K562 (cell line): ENCODE measurements around the gene ARHGEF4. TPM values are rescaled to one million over a fixed set of nuclear protein-coding genes. Genes with fewer than 3 reads are reported as not detected.

Experiments
- ATAC-seq: fragments of 200-7000 bp; cut with Tn5 transposase; 3 replicates; pipeline ENCODE4 v1.9.1; 2020; ENCODE audit warnings: moderate library complexity
- BruUV-seq: library from RNA; stranded (reverse); fragments of 400-500 nt; replicated peaks from 2 replicates; lab custom pipeline; 2021; lab: Mats Ljungman, UMichigan
- CTCF ChIA-PET: fragments of 300-600 bp; formaldehyde crosslinking; extraction: SDS; loops from one replicate; lab custom pipeline; 2021; ENCODE audit warnings: low intra/inter-chr PET ratio; lab: Yijun Ruan, JAX
- POLR2A ChIA-PET: fragments of 300-600, 350-650 bp; sonication (Branson Sonifier 250); formaldehyde crosslinking; extraction: SDS; loops from one replicate; lab custom pipeline; 2021; ENCODE audit warnings: antibody characterized with exemption, inconsistent platforms; lab: Yijun Ruan, JAX
- DNase-seq, 4 experiments: peaks; one replicate each; pipeline versions ENCODE4 v3.0.0 to v3.0.0-alpha.2; 2011 to 2018; ENCODE audit warnings: low spot score in 3 of 4, mixed read lengths in 3 of 4; ENCODE audit errors: extremely low read depth in 1 of 4
- FAIRE-seq: peaks from 2 replicates; lab custom pipeline; 2011; peaks lifted over from hg19 to GRCh38; lab: Jason Lieb, UNC
- H2AFZ ChIP-seq: 2 replicates; pipeline ENCODE4 v1.6.0; 2011; ENCODE audit warnings: low read depth, low read length, control low read depth, inconsistent platforms
- H3K27ac ChIP-seq: fragments of 200-600 bp; 3 replicates; pipeline ENCODE4 v1.8.0; 2011; ENCODE audit warnings: low read depth, mild to moderate bottlenecking, control low read depth, inconsistent platforms, low read length, moderate library complexity, mixed read lengths; ENCODE audit errors: extremely low read depth
- H3K27me3 ChIP-seq, 2 experiments: fragments of 300-600 bp in 1 of 2; 2 replicates in 1 of 2; 3 replicates in 1 of 2; pipeline versions ENCODE4 v1.6.0 to v1.8.0; 2011; ENCODE audit warnings: inconsistent platforms in 2 of 2, low read length in 2 of 2, mild to moderate bottlenecking in 1 of 2, mixed read lengths in 1 of 2, moderate library complexity in 1 of 2; ENCODE audit not compliant: control insufficient read depth in 2 of 2, insufficient read depth in 2 of 2
- H3K36me3 ChIP-seq: fragments of 300-600 bp; 3 replicates; pipeline ENCODE4 v1.8.0; 2011; ENCODE audit warnings: mild to moderate bottlenecking, low read length, inconsistent platforms; ENCODE audit not compliant: control insufficient read depth, insufficient read depth
- H3K4me1 ChIP-seq, 2 experiments: fragments of 200-600 bp in 1 of 2; replicated peaks in 1 of 2; 2 replicates in 1 of 2; 3 replicates in 1 of 2; pipeline versions ENCODE4 v1.5.1 to v1.8.0; 2011; ENCODE audit warnings: inconsistent platforms in 2 of 2, low read length in 2 of 2, mild to moderate bottlenecking in 1 of 2, mixed read lengths in 1 of 2, moderate library complexity in 1 of 2; ENCODE audit not compliant: control insufficient read depth in 2 of 2, insufficient read depth in 2 of 2
- H3K4me2 ChIP-seq: 2 replicates; pipeline ENCODE4 v1.6.1; 2011; ENCODE audit warnings: low read length, control low read depth, inconsistent platforms, mixed read lengths; ENCODE audit not compliant: insufficient read depth
- H3K4me3 ChIP-seq: fragments of 200-600 bp; sonication (generic), shearing (Covaris generic); 2 replicates; pipeline ENCODE4 v1.5.1; 2016; ENCODE audit warnings: control low read depth, inconsistent platforms
- H3K79me2 ChIP-seq: fragments of 200-600 bp; 3 replicates; pipeline ENCODE4 v1.8.0; 2011; ENCODE audit warnings: low read length, inconsistent platforms; ENCODE audit not compliant: control insufficient read depth, insufficient read depth
- H3K9ac ChIP-seq, 2 experiments: 2 replicates each; pipeline versions ENCODE4 v1.6.0 to v1.6.1; 2011; ENCODE audit warnings: low read depth in 2 of 2, low read length in 2 of 2, control low read depth in 1 of 2, inconsistent platforms in 1 of 2, mild to moderate bottlenecking in 1 of 2, mixed read lengths in 1 of 2; ENCODE audit not compliant: insufficient read depth in 1 of 2
- H3K9me1 ChIP-seq: one replicate; pipeline ENCODE4 v1.6.0; 2011; ENCODE audit warnings: inconsistent platforms, mild to moderate bottlenecking, low read length, moderate library complexity; ENCODE audit not compliant: control insufficient read depth, insufficient read depth
- H3K9me3 ChIP-seq: replicated peaks from 2 replicates; pipeline ENCODE4 v1.5.1; 2011; ENCODE audit warnings: low read depth, low read length, inconsistent platforms; ENCODE audit not compliant: control insufficient read depth, insufficient read depth
- H4K20me1 ChIP-seq: replicated peaks from 2 replicates; pipeline ENCODE4 v1.6.1; 2011; ENCODE audit warnings: low read length, inconsistent platforms, mixed read lengths; ENCODE audit not compliant: control insufficient read depth, insufficient read depth
- HLTF ChIP-seq: fragments of 450-650 bp; IDR thresholded peaks from 2 replicates; pipeline ENCODE4 v1.6.1; 2016
- KLF1 ChIP-seq: fragments of 450-650 bp; IDR thresholded peaks from 2 replicates; pipeline ENCODE4 v1.6.1; 2016; ENCODE audit warnings: missing genetic modification characterization, missing compliant biosample characterization
- NCOA1 ChIP-seq: fragments of 450-650 bp; IDR thresholded peaks from 2 replicates; pipeline ENCODE4 v1.6.1; 2016; ENCODE audit warnings: low read depth
- SMAD4 ChIP-seq: fragments of 250-450 bp; sonication (Bioruptor Pico); conservative IDR thresholded peaks from 2 replicates; pipeline ENCODE4 v1.8.0; 2021; ENCODE audit warnings: inconsistent platforms, mild to moderate bottlenecking, moderate library complexity
- SRSF3 ChIP-seq: fragments of 200-400 bp; formaldehyde crosslinking; IDR thresholded peaks from 2 replicates; pipeline ENCODE4 v1.6.1; 2016; ENCODE audit warnings: mild to moderate bottlenecking, low read length, moderate library complexity; ENCODE audit not compliant: insufficient read depth
- TAL1 ChIP-seq: fragments of 450-650 bp; IDR thresholded peaks from 2 replicates; pipeline ENCODE4 v1.6.1; 2016; ENCODE audit warnings: mild to moderate bottlenecking
- ZC3H4 ChIP-seq: sonication (generic); formaldehyde crosslinking; IDR thresholded peaks from 2 replicates; pipeline ENCODE4 v1.9.0; 2021; ENCODE audit warnings: missing genetic modification reagents, borderline replicate concordance
- ZNF121 ChIP-seq: sonication (generic); formaldehyde crosslinking; conservative IDR thresholded peaks from 2 replicates; pipeline ENCODE4 v1.8.0; 2022; ENCODE audit warnings: missing genetic modification reagents
- ZNF175 ChIP-seq: fragments of 200-800 bp; sonication (Bioruptor generic); IDR thresholded peaks from 2 replicates; pipeline ENCODE4 v1.6.1; 2016; ENCODE audit warnings: low read depth, mild to moderate bottlenecking, missing genetic modification characterization, missing compliant biosample characterization
- ZNF644 ChIP-seq: fragments of 200-800 bp; sonication (Bioruptor generic); IDR thresholded peaks from 2 replicates; pipeline ENCODE4 v1.6.1; 2016; ENCODE audit warnings: low read depth, missing genetic modification characterization, missing compliant biosample characterization
- WGBS: fragments of 100-300 bp; shearing (Covaris generic); methylation state at CpG from one replicate; pipeline ENCODE4 v1.1.6; 2016; ENCODE audit warnings: low coverage, mixed read lengths; ENCODE audit not compliant: insufficient coverage; ENCODE audit errors: missing lambda C conversion rate; 5-methylcytosine and 5-hydroxymethylcytosine counted together
- in situ Hi-C: fragments of 300-500 bp; cut with MboI; formaldehyde crosslinking; loops from 4 replicates; pipeline ENCODE4 v1.15.0; 2018; ENCODE audit warnings: inconsistent platforms, mixed read lengths
- intact Hi-C: fragments of 100-400 bp; cut with micrococcal nuclease; formaldehyde crosslinking; loops from 2 replicates; pipeline ENCODE4 v1.14.2; 2022
- polyA plus RNA-seq, 8 experiments: library from polyadenylated mRNA; depleted of rRNA in 4 of 8; stranded (reverse) in 5 of 8; unstranded in 3 of 8; fragments of >200 nt; fragmentation: Nextera tagmentation in 2 of 8; fragmentation: Illumina TruSeq in 1 of 8; extraction: Ambion mirVana in 2 of 8; extraction: Trizol in 1 of 8; gene quantifications; 2 replicates each; pipeline versions ENCODE4 v1.2.1 to v1.2.3, GENCODE V29; 2011 to 2014; ENCODE audit warnings: inconsistent platforms in 1 of 8, missing spikeins in 1 of 8
- total RNA-seq, 7 experiments: library from RNA; depleted of rRNA in 6 of 7; stranded (reverse); fragments of >200 nt in 6 of 7; fragmentation: Illumina TruSeq in 2 of 7; extraction: Trizol in 2 of 7; gene quantifications; 2 replicates each; pipeline versions ENCODE4 v1.2.1 to v1.2.3, GENCODE V29; 2011 to 2021; ENCODE audit warnings: low replicate concordance in 1 of 7
- TF ChIP-seq, protein P1 (sequence below): sonication (generic); formaldehyde crosslinking; IDR thresholded peaks from 2 replicates; pipeline ENCODE4 v1.8.1; 2023; ENCODE audit warnings: mild to moderate bottlenecking, missing genetic modification reagents
- TF ChIP-seq, protein P2 (sequence below): fragments of 250-450 bp; sonication (Bioruptor Pico); IDR thresholded peaks from 2 replicates; pipeline ENCODE4 v1.6.1; 2021; ENCODE audit warnings: mild to moderate bottlenecking
- TF ChIP-seq, protein P3 (sequence below): fragments of 200-800 bp; sonication (Bioruptor generic); IDR thresholded peaks from 2 replicates; pipeline ENCODE4 v1.6.1; 2016; ENCODE audit warnings: missing genetic modification characterization, missing compliant biosample characterization
- TF ChIP-seq, protein P4 (sequence below): sonication (generic); formaldehyde crosslinking; IDR thresholded peaks from 2 replicates; pipeline ENCODE4 v1.8.0; 2022; ENCODE audit warnings: missing genetic modification reagents, mild to moderate bottlenecking, borderline replicate concordance

The ARHGEF4 gene
- total and polyA plus RNA-seq, 9 of the 15 experiments (the other 6 are each of a cell fraction or from before 2014, with no cell fraction given): not detected

DNA sequence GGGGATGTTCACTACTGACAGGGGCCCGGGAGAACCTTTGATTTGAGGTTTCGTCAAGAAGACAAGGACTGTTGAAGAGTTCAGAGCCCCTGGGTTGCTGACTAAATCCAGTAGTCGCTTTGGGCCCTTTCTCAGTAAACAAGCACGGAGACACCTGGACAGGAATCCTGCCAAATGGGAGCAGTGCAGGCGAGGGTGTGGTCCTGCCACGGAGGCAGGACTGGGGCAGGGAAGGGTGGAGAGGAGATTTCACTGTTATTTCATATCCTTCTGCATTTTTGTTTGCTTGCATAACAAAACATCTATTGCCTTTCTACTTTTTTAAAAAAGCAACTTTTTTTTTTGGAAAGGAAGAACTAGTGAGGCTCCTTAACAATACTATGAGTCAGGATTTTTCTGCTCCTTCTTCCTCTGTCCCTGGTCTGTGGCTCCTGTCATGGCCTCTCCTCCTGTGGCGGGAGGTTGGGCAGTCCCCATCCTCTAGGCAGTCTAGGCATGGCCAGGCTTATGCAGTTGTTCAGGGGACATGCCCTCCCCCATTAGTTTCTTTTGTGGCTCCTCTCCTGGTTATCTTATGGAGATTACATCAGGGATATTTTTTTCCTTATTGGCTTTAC, 57.7 kb downstream of the ARHGEF4 start:
- in situ Hi-C loops (no loop called here), intact Hi-C loops (no loop called here)
- Histone ChIP-seq H3K27ac (no peak overlapping the region), H3K9me1 (no peaks in the 10 kb centered on the region), H2AFZ (no peak overlapping the region), H3K27me3 (peaks cover 18 to 59% of the 10 kb centered on the region in 2 experiments; a peak in 4 of 5 replicates), H3K36me3 (no peaks in the 10 kb centered on the region), H3K4me3 (no peak overlapping the region), H3K9me3 (no peaks in the 10 kb centered on the region), H3K4me2 (no peak overlapping the region), H3K9ac (no peak overlapping the region), H4K20me1 (no peaks in the 10 kb centered on the region), H3K79me2 (no peaks in the 10 kb centered on the region), H3K4me1 (no peaks in the 10 kb centered on the region)
- FAIRE-seq (no peak), ATAC-seq (no peak), DNase-seq (no peak)
- ChIA-PET POLR2A (no interaction called here), CTCF (no interaction called here)
- WGBS: 2% methylated on average over 7 of the region's 7 CpGs
- BruUV-seq: no TSS peak
- TF ChIP-seq TAL1: no peak
- TF ChIP-seq, protein P1, sequence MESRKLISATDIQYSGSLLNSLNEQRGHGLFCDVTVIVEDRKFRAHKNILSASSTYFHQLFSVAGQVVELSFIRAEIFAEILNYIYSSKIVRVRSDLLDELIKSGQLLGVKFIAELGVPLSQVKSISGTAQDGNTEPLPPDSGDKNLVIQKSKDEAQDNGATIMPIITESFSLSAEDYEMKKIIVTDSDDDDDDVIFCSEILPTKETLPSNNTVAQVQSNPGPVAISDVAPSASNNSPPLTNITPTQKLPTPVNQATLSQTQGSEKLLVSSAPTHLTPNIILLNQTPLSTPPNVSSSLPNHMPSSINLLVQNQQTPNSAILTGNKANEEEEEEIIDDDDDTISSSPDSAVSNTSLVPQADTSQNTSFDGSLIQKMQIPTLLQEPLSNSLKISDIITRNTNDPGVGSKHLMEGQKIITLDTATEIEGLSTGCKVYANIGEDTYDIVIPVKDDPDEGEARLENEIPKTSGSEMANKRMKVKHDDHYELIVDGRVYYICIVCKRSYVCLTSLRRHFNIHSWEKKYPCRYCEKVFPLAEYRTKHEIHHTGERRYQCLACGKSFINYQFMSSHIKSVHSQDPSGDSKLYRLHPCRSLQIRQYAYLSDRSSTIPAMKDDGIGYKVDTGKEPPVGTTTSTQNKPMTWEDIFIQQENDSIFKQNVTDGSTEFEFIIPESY (CRISPR knock-in tag): no peak
- TF ChIP-seq, protein P2, sequence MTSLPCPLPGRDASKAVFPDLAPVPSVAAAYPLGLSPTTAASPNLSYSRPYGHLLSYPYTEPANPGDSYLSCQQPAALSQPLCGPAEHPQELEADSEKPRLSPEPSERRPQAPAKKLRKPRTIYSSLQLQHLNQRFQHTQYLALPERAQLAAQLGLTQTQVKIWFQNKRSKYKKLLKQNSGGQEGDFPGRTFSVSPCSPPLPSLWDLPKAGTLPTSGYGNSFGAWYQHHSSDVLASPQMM (CRISPR knock-in tag): no peak
- TF ChIP-seq, protein P3, sequence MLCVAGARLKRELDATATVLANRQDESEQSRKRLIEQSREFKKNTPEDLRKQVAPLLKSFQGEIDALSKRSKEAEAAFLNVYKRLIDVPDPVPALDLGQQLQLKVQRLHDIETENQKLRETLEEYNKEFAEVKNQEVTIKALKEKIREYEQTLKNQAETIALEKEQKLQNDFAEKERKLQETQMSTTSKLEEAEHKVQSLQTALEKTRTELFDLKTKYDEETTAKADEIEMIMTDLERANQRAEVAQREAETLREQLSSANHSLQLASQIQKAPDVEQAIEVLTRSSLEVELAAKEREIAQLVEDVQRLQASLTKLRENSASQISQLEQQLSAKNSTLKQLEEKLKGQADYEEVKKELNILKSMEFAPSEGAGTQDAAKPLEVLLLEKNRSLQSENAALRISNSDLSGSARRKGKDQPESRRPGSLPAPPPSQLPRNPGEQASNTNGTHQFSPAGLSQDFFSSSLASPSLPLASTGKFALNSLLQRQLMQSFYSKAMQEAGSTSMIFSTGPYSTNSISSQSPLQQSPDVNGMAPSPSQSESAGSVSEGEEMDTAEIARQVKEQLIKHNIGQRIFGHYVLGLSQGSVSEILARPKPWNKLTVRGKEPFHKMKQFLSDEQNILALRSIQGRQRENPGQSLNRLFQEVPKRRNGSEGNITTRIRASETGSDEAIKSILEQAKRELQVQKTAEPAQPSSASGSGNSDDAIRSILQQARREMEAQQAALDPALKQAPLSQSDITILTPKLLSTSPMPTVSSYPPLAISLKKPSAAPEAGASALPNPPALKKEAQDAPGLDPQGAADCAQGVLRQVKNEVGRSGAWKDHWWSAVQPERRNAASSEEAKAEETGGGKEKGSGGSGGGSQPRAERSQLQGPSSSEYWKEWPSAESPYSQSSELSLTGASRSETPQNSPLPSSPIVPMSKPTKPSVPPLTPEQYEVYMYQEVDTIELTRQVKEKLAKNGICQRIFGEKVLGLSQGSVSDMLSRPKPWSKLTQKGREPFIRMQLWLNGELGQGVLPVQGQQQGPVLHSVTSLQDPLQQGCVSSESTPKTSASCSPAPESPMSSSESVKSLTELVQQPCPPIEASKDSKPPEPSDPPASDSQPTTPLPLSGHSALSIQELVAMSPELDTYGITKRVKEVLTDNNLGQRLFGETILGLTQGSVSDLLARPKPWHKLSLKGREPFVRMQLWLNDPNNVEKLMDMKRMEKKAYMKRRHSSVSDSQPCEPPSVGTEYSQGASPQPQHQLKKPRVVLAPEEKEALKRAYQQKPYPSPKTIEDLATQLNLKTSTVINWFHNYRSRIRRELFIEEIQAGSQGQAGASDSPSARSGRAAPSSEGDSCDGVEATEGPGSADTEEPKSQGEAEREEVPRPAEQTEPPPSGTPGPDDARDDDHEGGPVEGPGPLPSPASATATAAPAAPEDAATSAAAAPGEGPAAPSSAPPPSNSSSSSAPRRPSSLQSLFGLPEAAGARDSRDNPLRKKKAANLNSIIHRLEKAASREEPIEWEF (CRISPR knock-in tag): no peak
- no peak for TF ChIP-seq ZNF175 (CRISPR knock-in tag)
- no peak for TF ChIP-seq KLF1 (tag)
- TF ChIP-seq NCOA1: no peak
- no peak for TF ChIP-seq HLTF
- no peak for TF ChIP-seq SMAD4 (CRISPR knock-in tag)
- TF ChIP-seq ZC3H4: no peak
- TF ChIP-seq ZNF644: no peak
- no peak for TF ChIP-seq ZNF121
- no peak for TF ChIP-seq SRSF3
- TF ChIP-seq, protein P4, sequence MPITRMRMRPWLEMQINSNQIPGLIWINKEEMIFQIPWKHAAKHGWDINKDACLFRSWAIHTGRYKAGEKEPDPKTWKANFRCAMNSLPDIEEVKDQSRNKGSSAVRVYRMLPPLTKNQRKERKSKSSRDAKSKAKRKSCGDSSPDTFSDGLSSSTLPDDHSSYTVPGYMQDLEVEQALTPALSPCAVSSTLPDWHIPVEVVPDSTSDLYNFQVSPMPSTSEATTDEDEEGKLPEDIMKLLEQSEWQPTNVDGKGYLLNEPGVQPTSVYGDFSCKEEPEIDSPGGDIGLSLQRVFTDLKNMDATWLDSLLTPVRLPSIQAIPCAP (CRISPR knock-in tag): no peak
